Chondrocyte (in vitro differentiated cells): ENCODE data around the gene GNG12. TPM values are rescaled to one million over a fixed set of nuclear protein-coding genes. Genes with fewer than 3 reads are reported as not detected.

Experiments used
- DNase-seq: peaks from one replicate; pipeline ENCODE4 v3.0.0; 2021; ENCODE audit warnings: mixed read lengths, low spot score
- H3K27ac Mint-ChIP-seq: one replicate; pipeline ENCODE4 v1.8.0; 2021; ENCODE audit warnings: mild to moderate bottlenecking, moderate library complexity, mixed read lengths; ENCODE audit not compliant: unreplicated experiment
- H3K27me3 Mint-ChIP-seq: 2 replicates; pipeline ENCODE4 v1.8.0; 2021; ENCODE audit warnings: low read depth, mixed read lengths
- H3K36me3 Mint-ChIP-seq: 2 replicates; pipeline ENCODE4 v1.8.0; 2021; ENCODE audit warnings: low read depth, mixed read lengths
- H3K4me1 Mint-ChIP-seq: 2 replicates; pipeline ENCODE4 v1.8.0; 2021; ENCODE audit warnings: low read depth, mild to moderate bottlenecking, mixed read lengths
- H3K4me3 Mint-ChIP-seq: one replicate; pipeline ENCODE4 v1.8.0; 2021; ENCODE audit warnings: mild to moderate bottlenecking, moderate library complexity, mixed read lengths; ENCODE audit not compliant: unreplicated experiment
- H3K9me3 Mint-ChIP-seq: 2 replicates; pipeline ENCODE4 v1.8.0; 2021; ENCODE audit warnings: low read depth, mixed read lengths
- total RNA-seq: library from RNA; stranded (reverse); gene quantifications from 3 replicates; pipeline ENCODE4 v1.2.1, GENCODE V29; 2021
- TF ChIP-seq, protein P1 (sequence below): fragments of 200-600 bp; sonication (generic); IDR thresholded peaks from 2 replicates; pipeline ENCODE4 v1.5.0; 2021; ENCODE audit warnings: antibody characterized with exemption, mild to moderate bottlenecking, moderate library complexity

The GNG12 gene
- total RNA-seq, 1 donor from 2014 or later, result 91.5 TPM

DNA sequence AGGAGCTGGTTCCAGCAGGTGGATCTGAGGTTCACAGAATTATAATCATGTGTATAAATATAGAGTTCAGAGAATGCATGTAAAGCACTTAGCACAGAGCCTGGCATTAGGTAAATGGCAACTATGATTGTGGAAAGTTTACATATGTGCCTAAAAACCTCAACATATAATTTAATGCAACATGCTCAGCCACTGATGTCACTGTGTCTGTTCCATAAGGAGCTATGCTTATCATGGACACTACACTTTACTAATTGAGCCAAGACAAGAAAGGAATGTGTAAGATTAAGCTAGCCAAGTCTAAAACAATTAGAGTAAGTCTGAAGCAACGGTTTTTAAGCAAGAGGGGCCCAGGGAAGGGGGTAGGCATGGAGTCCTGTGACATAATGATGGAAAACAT lies 61.5 kb downstream of the GNG12 start:
- DNase-seq, result no peak
- H3K27ac Mint-ChIP-seq, result peak overlapping the region; percentile 42
- no peak overlapping the region for H3K4me3 Mint-ChIP-seq
- H3K9me3 Mint-ChIP-seq, result no peaks in the 10 kb centered on the region
- TF ChIP-seq, protein P1, sequence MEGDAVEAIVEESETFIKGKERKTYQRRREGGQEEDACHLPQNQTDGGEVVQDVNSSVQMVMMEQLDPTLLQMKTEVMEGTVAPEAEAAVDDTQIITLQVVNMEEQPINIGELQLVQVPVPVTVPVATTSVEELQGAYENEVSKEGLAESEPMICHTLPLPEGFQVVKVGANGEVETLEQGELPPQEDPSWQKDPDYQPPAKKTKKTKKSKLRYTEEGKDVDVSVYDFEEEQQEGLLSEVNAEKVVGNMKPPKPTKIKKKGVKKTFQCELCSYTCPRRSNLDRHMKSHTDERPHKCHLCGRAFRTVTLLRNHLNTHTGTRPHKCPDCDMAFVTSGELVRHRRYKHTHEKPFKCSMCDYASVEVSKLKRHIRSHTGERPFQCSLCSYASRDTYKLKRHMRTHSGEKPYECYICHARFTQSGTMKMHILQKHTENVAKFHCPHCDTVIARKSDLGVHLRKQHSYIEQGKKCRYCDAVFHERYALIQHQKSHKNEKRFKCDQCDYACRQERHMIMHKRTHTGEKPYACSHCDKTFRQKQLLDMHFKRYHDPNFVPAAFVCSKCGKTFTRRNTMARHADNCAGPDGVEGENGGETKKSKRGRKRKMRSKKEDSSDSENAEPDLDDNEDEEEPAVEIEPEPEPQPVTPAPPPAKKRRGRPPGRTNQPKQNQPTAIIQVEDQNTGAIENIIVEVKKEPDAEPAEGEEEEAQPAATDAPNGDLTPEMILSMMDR, result no peak
- H3K4me1 Mint-ChIP-seq, result peaks cover 38% of the 10 kb centered on the region
- no peaks in the 10 kb centered on the region for H3K27me3 Mint-ChIP-seq
- peaks cover 22% of the 10 kb centered on the region for H3K36me3 Mint-ChIP-seq

DNA sequence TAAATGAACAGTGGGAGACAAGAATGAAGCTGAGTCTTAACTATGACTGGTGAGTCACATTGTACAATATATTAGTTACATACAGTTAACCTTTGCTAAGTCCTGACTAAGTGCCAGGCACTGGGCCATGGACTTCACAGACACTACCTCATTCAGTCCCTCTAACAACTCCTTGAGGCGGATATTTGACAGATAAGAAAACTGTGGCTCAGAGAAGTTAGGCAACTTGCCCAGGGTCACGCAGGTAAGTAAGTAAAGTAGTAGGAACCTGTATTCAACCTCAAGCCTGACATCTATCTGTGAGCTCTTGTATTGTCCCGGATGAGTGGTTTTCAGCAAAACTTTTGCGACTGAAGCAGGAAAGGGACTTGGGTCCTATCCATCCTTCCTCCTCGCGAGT lies 62.1 kb downstream of the GNG12 start:
- peak overlapping the region; percentile 42 for H3K27ac Mint-ChIP-seq
- H3K4me3 Mint-ChIP-seq, result no peak overlapping the region
- TF ChIP-seq, protein P1, result peak; percentile 29
- peaks cover 39% of the 10 kb centered on the region for H3K4me1 Mint-ChIP-seq
- peaks cover 20% of the 10 kb centered on the region for H3K36me3 Mint-ChIP-seq
- no peaks in the 10 kb centered on the region for H3K27me3 Mint-ChIP-seq
- no peaks in the 10 kb centered on the region for H3K9me3 Mint-ChIP-seq
- no peak for DNase-seq

DNA sequence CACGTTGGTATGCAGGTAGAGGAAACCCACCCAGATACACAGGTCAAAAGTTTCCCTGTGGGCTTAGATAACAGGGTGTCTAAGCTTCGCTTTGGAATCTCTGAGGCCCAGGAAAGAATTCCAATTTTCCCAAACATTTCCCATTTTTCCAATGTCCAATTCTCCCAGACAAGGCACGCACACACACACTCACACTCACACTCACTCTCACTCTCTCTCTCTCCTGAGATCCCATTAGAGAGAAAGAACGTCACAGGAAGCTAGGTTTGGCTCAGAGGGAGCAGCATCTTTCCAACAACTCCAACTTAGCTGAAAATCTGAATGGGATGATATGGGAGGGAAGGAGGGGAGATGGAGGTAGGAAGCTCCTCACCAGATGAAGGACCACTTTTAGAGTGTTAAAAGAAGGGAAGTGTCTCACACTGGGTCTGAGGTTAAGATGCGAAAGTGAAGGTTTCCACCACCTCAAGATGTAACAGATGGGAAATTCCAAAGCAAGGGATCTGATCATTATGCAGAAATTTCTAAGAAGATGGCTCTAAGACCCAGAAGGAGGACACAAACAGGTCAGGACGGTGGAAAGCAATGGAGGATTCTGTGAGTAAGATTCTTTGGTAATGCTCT lies 63.5 kb downstream of the GNG12 start:
- Mint-ChIP-seq H3K27ac (no peak overlapping the region), H3K4me3 (no peak overlapping the region), H3K4me1 (peaks cover 46% of the 10 kb centered on the region)

DNA sequence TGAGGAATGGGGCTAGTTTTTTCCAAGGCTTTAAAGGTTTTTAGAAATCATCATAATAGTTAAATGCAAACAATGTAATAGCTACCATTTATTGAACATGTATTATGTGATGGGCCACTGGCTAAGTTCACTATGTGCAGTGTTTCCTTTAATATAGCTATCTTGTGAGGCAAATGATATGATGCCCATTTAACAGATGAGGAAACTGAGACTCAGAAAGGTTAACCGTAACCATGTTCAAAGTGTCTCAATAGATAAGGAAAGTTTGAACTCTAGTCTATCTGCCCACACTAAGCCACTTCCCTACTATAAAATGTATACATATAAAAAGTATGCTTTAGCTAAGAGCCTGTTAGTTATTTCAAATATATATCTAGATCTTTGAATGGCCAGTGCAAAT lies 64.8 kb downstream of the GNG12 start:
- Mint-ChIP-seq H3K9me3 (no peaks in the 10 kb centered on the region), H3K4me1 (peaks cover 43% of the 10 kb centered on the region), H3K36me3 (peaks cover 6% of the 10 kb centered on the region), H3K27me3 (no peaks in the 10 kb centered on the region), H3K4me3 (no peak overlapping the region), H3K27ac (no peak overlapping the region)
- no peak for DNase-seq
- TF ChIP-seq, protein P1, result no peak

More for the DNA sequence above, 63.5 kb downstream of the GNG12 start:
- no peak for DNase-seq
- Mint-ChIP-seq H3K36me3 (peaks cover 8% of the 10 kb centered on the region), H3K9me3 (no peaks in the 10 kb centered on the region), H3K27me3 (no peaks in the 10 kb centered on the region)
- TF ChIP-seq, protein P1, result no peak

DNA sequence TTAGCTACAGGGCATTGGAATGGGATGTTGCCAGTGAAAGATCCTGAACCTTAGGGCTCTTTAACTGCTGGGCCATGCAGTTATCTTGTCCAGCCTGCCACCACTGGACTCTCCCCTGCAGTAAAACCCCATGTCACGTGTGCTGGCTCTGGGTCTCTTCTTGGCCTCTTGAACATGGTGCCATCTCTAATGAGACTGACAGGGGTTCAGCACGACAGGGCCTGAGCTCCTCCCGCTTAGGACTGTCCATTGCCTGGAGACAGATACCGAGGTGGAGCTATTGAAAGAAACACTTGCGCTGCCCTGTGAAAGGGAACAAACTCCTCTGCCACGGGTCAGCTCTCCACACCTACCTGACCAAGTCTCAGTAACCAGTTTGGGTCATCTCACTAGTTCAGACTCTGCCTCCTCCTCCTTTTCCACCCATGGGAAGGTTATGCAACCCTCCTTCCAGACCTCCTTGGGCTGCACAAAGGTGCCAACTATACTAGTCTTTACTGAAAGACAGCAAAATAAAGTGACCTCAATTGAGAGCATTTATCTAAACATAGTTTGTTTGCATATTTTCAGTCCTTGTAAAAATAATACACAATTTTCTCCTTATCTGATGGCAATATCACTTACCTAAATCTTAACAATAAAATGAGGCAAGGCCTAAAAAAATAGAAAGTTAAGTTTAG lies 66.0 kb downstream of the GNG12 start:
- Mint-ChIP-seq H3K4me1 (peaks cover 40% of the 10 kb centered on the region), H3K27ac (no peak overlapping the region), H3K36me3 (peaks cover 4% of the 10 kb centered on the region), H3K4me3 (no peak overlapping the region), H3K27me3 (no peaks in the 10 kb centered on the region), H3K9me3 (no peaks in the 10 kb centered on the region)
- DNase-seq, result no peak
- TF ChIP-seq, protein P1, result no peak
